ENCODE measurements around the gene ZNF223.
A peak's percentile ranks its signal among the peaks of the same experiment; 100 is the strongest.

The ZNF223 gene

GRCh38 chr19:44071824-44072542 lies 20.1 kb downstream of the ZNF223 start, which contains the start of gene ZNF284:
Gene ZNF284 (plus strand): TSS chr19:44072159. CDS start chr19:44076390, 4,231 bp downstream.
- peak; percentile 69 for DNase-seq (ENCODE audit: low read depth)

GRCh38 chr19:44072543-44073401 lies 20.9 kb downstream of the ZNF223 start:
- no peak for DNase-seq (ENCODE audit: low read depth)

GRCh38 chr19:44076325-44076724 lies 24.5 kb downstream of the ZNF223 start:
- DNase-seq (ENCODE audit: low read depth): no peak

- no peak for DNase-seq (ENCODE audit: low read depth)
These were observed 40.3 kb downstream of the ZNF223 start for GRCh38 chr19:44092108-44092507.

GRCh38 chr19:44093931-44094765 lies 42.3 kb downstream of the ZNF223 start, which contains the start of gene ZNF224:
Gene ZNF224 (plus strand): TSS chr19:44094361. CDS start chr19:44097874, 3,513 bp downstream.
- peak; percentile 65 for DNase-seq (ENCODE audit: low read depth)

GRCh38 chr19:44107751-44108150 lies 55.9 kb downstream of the ZNF223 start:
- no peak for DNase-seq (ENCODE audit: low read depth)

GRCh38 chr19:44109458-44109857 lies 57.6 kb downstream of the ZNF223 start:
- no peak for DNase-seq (ENCODE audit: low read depth)

GRCh38 chr19:44111910-44112463 lies 60.2 kb downstream of the ZNF223 start:
- DNase-seq (ENCODE audit: low read depth): no peak

GRCh38 chr19:44112802-44113137 lies 60.9 kb downstream of the ZNF223 start:
- DNase-seq (ENCODE audit: low read depth): no peak

- peak; percentile 71 for DNase-seq (ENCODE audit: low read depth)
These were observed 61.4 kb downstream of the ZNF223 start, which contains the start of gene ZNF225 for GRCh38 chr19:44113138-44113783. Gene ZNF225 (plus strand): TSS chr19:44113399. CDS start chr19:44115828, 2,429 bp downstream.

GRCh38 chr19:44113784-44114390 lies 62.1 kb downstream of the ZNF223 start:
- no peak for DNase-seq (ENCODE audit: low read depth)
